Erythroblast (primary cell): ENCODE measurements around the gene OTUB1.

Experiments used
- GATA1 ChIP-seq: IDR thresholded peaks from 2 replicates; pipeline ENCODE4 v1.6.1; 2011; ENCODE audit warnings: low read depth, mild to moderate bottlenecking, control low read depth, low read length, moderate library complexity
- POLR2A ChIP-seq: IDR thresholded peaks from 2 replicates; pipeline ENCODE4 v1.6.1; 2011; ENCODE audit warnings: mild to moderate bottlenecking, low read length

GRCh38 chr11:64039012-64039665, 52.9 kb downstream of the OTUB1 start:
- TF ChIP-seq POLR2A (no peak), GATA1 (no peak)
